ENCODE results near the gene CYP1A2. TPM values are rescaled to one million over a fixed set of nuclear protein-coding genes. Genes with fewer than 3 reads are reported as not detected.

Gene CYP1A2, protein sequence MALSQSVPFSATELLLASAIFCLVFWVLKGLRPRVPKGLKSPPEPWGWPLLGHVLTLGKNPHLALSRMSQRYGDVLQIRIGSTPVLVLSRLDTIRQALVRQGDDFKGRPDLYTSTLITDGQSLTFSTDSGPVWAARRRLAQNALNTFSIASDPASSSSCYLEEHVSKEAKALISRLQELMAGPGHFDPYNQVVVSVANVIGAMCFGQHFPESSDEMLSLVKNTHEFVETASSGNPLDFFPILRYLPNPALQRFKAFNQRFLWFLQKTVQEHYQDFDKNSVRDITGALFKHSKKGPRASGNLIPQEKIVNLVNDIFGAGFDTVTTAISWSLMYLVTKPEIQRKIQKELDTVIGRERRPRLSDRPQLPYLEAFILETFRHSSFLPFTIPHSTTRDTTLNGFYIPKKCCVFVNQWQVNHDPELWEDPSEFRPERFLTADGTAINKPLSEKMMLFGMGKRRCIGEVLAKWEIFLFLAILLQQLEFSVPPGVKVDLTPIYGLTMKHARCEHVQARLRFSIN
- not detected in 2 replicates for total RNA-seq
- long read RNA-seq, result 0 reads

- H3K4me3 Mint-ChIP-seq, result no peak within 1 kb of the TSS
- peaks cover 2% of the 10 kb centered on the region for H3K9me3 Mint-ChIP-seq
- no peaks in the 10 kb centered on the region for H3K4me1 Mint-ChIP-seq
- TF ChIP-seq, protein P1, sequence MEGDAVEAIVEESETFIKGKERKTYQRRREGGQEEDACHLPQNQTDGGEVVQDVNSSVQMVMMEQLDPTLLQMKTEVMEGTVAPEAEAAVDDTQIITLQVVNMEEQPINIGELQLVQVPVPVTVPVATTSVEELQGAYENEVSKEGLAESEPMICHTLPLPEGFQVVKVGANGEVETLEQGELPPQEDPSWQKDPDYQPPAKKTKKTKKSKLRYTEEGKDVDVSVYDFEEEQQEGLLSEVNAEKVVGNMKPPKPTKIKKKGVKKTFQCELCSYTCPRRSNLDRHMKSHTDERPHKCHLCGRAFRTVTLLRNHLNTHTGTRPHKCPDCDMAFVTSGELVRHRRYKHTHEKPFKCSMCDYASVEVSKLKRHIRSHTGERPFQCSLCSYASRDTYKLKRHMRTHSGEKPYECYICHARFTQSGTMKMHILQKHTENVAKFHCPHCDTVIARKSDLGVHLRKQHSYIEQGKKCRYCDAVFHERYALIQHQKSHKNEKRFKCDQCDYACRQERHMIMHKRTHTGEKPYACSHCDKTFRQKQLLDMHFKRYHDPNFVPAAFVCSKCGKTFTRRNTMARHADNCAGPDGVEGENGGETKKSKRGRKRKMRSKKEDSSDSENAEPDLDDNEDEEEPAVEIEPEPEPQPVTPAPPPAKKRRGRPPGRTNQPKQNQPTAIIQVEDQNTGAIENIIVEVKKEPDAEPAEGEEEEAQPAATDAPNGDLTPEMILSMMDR (conservative IDR thresholded peaks at IDR 0.05), result no peak
- H3K36me3 Mint-ChIP-seq (ENCODE audit: low read depth), result no peaks in the 10 kb centered on the region
- peaks cover 5% of the 10 kb centered on the region for H3K27me3 Mint-ChIP-seq (ENCODE audit: low read depth)
- no peak for DNase-seq (ENCODE audit: low read depth, low spot score)
- H3K27ac Mint-ChIP-seq (ENCODE audit: unreplicated experiment), result no peak within 1 kb of the TSS
These were observed at the start of gene CYP1A2 for GRCh38 chr15:74748322-74748946. Gene CYP1A2 (plus strand): TSS chr15:74748845. CDS start chr15:74749739, 894 bp downstream.

DNA sequence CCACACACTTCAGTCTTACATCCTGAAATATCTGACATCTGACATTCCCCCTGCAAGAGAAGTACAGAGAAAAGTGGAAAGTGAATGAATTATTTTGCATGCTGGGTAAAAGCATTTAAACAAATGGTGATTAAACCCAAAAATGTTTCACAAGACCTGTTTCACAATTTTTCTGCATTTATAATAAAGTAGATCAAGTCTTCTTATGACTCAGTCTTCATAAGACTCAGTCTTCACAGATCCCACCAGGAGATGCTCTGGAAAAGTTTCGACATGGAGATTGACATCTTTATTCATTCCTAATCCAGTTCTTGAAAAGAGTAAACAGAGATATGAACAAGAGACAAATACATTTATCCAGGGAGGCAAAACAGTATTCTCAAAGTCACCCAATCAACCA is 39.6 kb upstream of the CYP1A2 start:
- no peaks in the 10 kb centered on the region for H3K9me3 Mint-ChIP-seq
- H3K27me3 Mint-ChIP-seq (ENCODE audit: low read depth), result peaks cover 82% of the 10 kb centered on the region
- no peak for DNase-seq (ENCODE audit: low read depth, low spot score)
- H3K4me3 Mint-ChIP-seq, result no peak overlapping the region
- no peaks in the 10 kb centered on the region for H3K4me1 Mint-ChIP-seq
- TF ChIP-seq, protein P1 (conservative IDR thresholded peaks at IDR 0.05), result no peak
- H3K36me3 Mint-ChIP-seq (ENCODE audit: low read depth), result no peaks in the 10 kb centered on the region
- no peak overlapping the region for H3K27ac Mint-ChIP-seq (ENCODE audit: unreplicated experiment)

GRCh38 chr15:74709892-74710291 is 38.8 kb upstream of the CYP1A2 start:
- DNase-seq (ENCODE audit: low read depth, low spot score), result no peak
- Mint-ChIP-seq H3K4me1 (no peaks in the 10 kb centered on the region), H3K27me3 (ENCODE audit: low read depth) (peaks cover 73% of the 10 kb centered on the region), H3K9me3 (no peaks in the 10 kb centered on the region), H3K27ac (ENCODE audit: unreplicated experiment) (no peak overlapping the region), H3K36me3 (ENCODE audit: low read depth) (no peaks in the 10 kb centered on the region), H3K4me3 (no peak overlapping the region)
- TF ChIP-seq, protein P1 (conservative IDR thresholded peaks at IDR 0.05), result no peak

GRCh38 chr15:74710319-74711094 is 38.1 kb upstream of the CYP1A2 start:
- H3K9me3 Mint-ChIP-seq, result no peaks in the 10 kb centered on the region
- no peaks in the 10 kb centered on the region for H3K36me3 Mint-ChIP-seq (ENCODE audit: low read depth)
- H3K4me3 Mint-ChIP-seq, result no peak overlapping the region
- peaks cover 67% of the 10 kb centered on the region for H3K27me3 Mint-ChIP-seq (ENCODE audit: low read depth)
- DNase-seq (ENCODE audit: low read depth, low spot score), result no peak
- TF ChIP-seq, protein P1 (conservative IDR thresholded peaks at IDR 0.05), result no peak
- no peak overlapping the region for H3K27ac Mint-ChIP-seq (ENCODE audit: unreplicated experiment)
- H3K4me1 Mint-ChIP-seq, result no peaks in the 10 kb centered on the region

GRCh38 chr15:74712311-74712710 is 36.3 kb upstream of the CYP1A2 start:
- Mint-ChIP-seq H3K36me3 (ENCODE audit: low read depth) (no peaks in the 10 kb centered on the region), H3K4me1 (no peaks in the 10 kb centered on the region), H3K4me3 (no peak overlapping the region)

More at GRCh38 chr15:74712311-74712710, 36.3 kb upstream of the CYP1A2 start:
- no peaks in the 10 kb centered on the region for H3K9me3 Mint-ChIP-seq
- peaks cover 50% of the 10 kb centered on the region for H3K27me3 Mint-ChIP-seq (ENCODE audit: low read depth)
- DNase-seq (ENCODE audit: low read depth, low spot score), result no peak
- H3K27ac Mint-ChIP-seq (ENCODE audit: unreplicated experiment), result no peak overlapping the region
- TF ChIP-seq, protein P1 (conservative IDR thresholded peaks at IDR 0.05), result no peak
